Neural cell (in vitro differentiated cells): ENCODE data around the gene GALNT2. TPM values are rescaled to one million over a fixed set of nuclear protein-coding genes. Genes with fewer than 3 reads are reported as not detected.

Experiments
- H2AFZ ChIP-seq: fragments of 200-600, 300-800 bp; sonication (generic), shearing (Covaris generic); 2 replicates; pipeline ENCODE4 v1.6.0; 2014; ENCODE audit warnings: low read depth, mild to moderate bottlenecking, antibody characterized with exemption, low read length, moderate library complexity
- H3F3A ChIP-seq: fragments of 200-600 bp; shearing (Covaris generic); 2 replicates; pipeline ENCODE4 v1.6.1; 2016; ENCODE audit warnings: mild to moderate bottlenecking, moderate library complexity, mixed read lengths, antibody characterized with exemption, low read length; ENCODE audit not compliant: insufficient read depth, poor library complexity, severe bottlenecking
- H3K27ac ChIP-seq: fragments of 200-600, 300-800 bp; sonication (generic), shearing (Covaris generic); 2 replicates; pipeline ENCODE4 v1.5.1; 2014; ENCODE audit warnings: mild to moderate bottlenecking, low read length, moderate library complexity
- H3K27me3 ChIP-seq: fragments of 300-800, 200-600 bp; sonication (generic), shearing (Covaris generic); 2 replicates; pipeline ENCODE4 v1.6.0; 2014; ENCODE audit warnings: mild to moderate bottlenecking, low read depth, low read length, moderate library complexity; ENCODE audit not compliant: insufficient read depth
- H3K36me3 ChIP-seq: fragments of 300-800, 200-600 bp; sonication (generic), shearing (Covaris generic); 2 replicates; pipeline ENCODE4 v1.5.1; 2014; ENCODE audit warnings: mild to moderate bottlenecking, antibody characterized with exemption, low read length, moderate library complexity; ENCODE audit not compliant: insufficient read depth
- H3K4me2 ChIP-seq: fragments of 300-800, 200-600 bp; sonication (generic), shearing (Covaris generic); 2 replicates; pipeline ENCODE4 v1.6.0; 2014; ENCODE audit warnings: mild to moderate bottlenecking, low read length
- H3K4me3 ChIP-seq: fragments of 300-800, 200-600 bp; sonication (generic), shearing (Covaris generic); 2 replicates; pipeline ENCODE4 v1.5.1; 2014; ENCODE audit warnings: mild to moderate bottlenecking, low read length, moderate library complexity
- H3K79me2 ChIP-seq: fragments of 200-600 bp; shearing (Covaris generic); replicated peaks from 2 replicates; pipeline ENCODE4 v1.6.0; 2014; ENCODE audit warnings: mild to moderate bottlenecking, low read length, moderate library complexity; ENCODE audit not compliant: insufficient read depth
- H3K9ac ChIP-seq: fragments of 300-800, 200-600 bp; sonication (generic), shearing (Covaris generic); 2 replicates; pipeline ENCODE4 v1.6.1; 2016; ENCODE audit warnings: mild to moderate bottlenecking, low read length, mixed read lengths
- H3K9me2 ChIP-seq: fragments of 200-600 bp; shearing (Covaris generic); 2 replicates; pipeline ENCODE4 v1.6.1; 2016; ENCODE audit warnings: mild to moderate bottlenecking, low read length, mixed read lengths; ENCODE audit not compliant: insufficient read depth
- H3K9me3 ChIP-seq: fragments of 200-600, 300-800 bp; sonication (generic), shearing (Covaris generic); 2 replicates; pipeline ENCODE4 v1.6.1; 2016; ENCODE audit warnings: mild to moderate bottlenecking, mixed run types, low read length, moderate library complexity, mixed read lengths
- H4K20me1 ChIP-seq: fragments of 200-600 bp; shearing (Covaris generic); 2 replicates; pipeline ENCODE4 v1.6.1; 2016; ENCODE audit warnings: mild to moderate bottlenecking, mixed run types; ENCODE audit not compliant: insufficient read depth
- EP300 ChIP-seq: fragments of 450-650 bp; conservative IDR thresholded peaks from 2 replicates; pipeline ENCODE4 v1.6.1; 2014; ENCODE audit warnings: antibody characterized with exemption, mild to moderate bottlenecking, moderate library complexity; ENCODE audit not compliant: poor library complexity, severe bottlenecking
- EZH2 ChIP-seq: fragments of 200-600, 300-800 bp; shearing (Covaris generic), sonication (generic); IDR thresholded peaks from 2 replicates; pipeline ENCODE4 v1.6.1; 2014; ENCODE audit warnings: antibody characterized with exemption, low read length, borderline replicate concordance, mild to moderate bottlenecking; ENCODE audit not compliant: insufficient read depth, poor library complexity, severe bottlenecking
- MXI1 ChIP-seq: fragments of 450-650 bp; conservative IDR thresholded peaks from 2 replicates; pipeline ENCODE4 v1.6.1; 2014; ENCODE audit warnings: antibody characterized with exemption, mild to moderate bottlenecking; ENCODE audit not compliant: poor library complexity, severe bottlenecking
- POLR2AphosphoS5 ChIP-seq: IDR thresholded peaks from 2 replicates; pipeline ENCODE4 v1.6.1; 2012
- RAD21 ChIP-seq: fragments of 450-650 bp; conservative IDR thresholded peaks from 2 replicates; pipeline ENCODE4 v1.6.1; 2014; ENCODE audit warnings: antibody characterized with exemption, mild to moderate bottlenecking, moderate library complexity
- SMC3 ChIP-seq: fragments of 450-650 bp; conservative IDR thresholded peaks from 2 replicates; pipeline ENCODE4 v1.6.1; 2014; ENCODE audit warnings: antibody characterized with exemption, mild to moderate bottlenecking, moderate library complexity; ENCODE audit not compliant: poor library complexity
- TAF1 ChIP-seq: IDR thresholded peaks from 2 replicates; pipeline ENCODE4 v1.6.1; 2012; ENCODE audit warnings: low read depth
- polyA plus RNA-seq: library from polyadenylated mRNA; depleted of rRNA; stranded (reverse); fragments of >200 nt; gene quantifications from 2 replicates; pipeline ENCODE4 v1.2.3, GENCODE V29; 2014
- TF ChIP-seq, protein P1 (sequence below): IDR thresholded peaks from 2 replicates; pipeline ENCODE4 v1.6.1; 2012; ENCODE audit warnings: borderline replicate concordance
- TF ChIP-seq, protein P2 (sequence below): fragments of 450-650 bp; IDR thresholded peaks from 2 replicates; pipeline ENCODE4 v1.5.1; 2014; ENCODE audit warnings: antibody characterized with exemption, mild to moderate bottlenecking, moderate library complexity; ENCODE audit not compliant: poor library complexity, severe bottlenecking

GALNT2 gene
- polyA plus RNA-seq, 1 donor from 2014 or later: 38.8 TPM

DNA sequence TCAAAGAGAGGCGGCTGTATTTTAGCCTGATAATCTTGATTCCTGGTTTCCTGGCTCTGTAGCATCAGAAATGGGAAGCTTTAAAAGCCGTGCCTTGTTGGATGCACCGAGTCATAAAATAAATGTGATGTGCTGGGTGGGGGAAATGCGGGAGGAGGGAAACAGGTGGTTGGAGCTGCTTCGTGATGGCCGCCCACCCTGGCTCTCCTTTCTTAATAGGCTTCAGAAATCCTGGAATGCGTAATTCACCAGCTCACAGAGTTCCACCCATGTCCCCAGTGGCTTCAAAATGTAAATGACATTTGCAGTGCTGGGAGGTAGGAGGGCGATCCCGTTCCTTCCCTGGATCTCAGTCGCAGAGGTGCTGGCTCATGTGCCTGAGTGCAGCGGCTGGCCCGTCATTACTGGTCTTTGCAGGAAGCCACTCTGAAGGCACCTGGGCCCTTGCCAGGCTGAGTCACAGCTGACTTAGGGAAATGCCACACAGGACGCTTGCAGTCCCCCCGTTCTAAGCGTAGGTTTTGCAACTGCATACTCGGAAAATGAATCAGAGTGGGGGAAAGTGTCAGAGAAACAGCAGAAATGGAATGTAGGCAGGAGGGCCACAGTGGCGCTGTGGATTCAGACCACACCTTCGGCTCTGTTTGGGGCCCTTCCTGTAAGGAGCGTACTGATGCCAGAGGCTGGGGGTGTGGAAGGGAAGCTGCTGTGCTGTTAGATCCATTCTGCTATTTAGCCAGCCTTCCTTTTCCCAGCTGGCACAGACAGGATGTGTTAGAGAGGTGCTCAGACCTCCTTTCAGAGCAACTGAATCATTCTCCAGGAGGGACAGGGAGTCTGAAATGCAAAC, 37.6 kb downstream of the GALNT2 start:
- H3K4me3 ChIP-seq: no peak overlapping the region
- TF ChIP-seq EZH2: no peak
- no peak for TF ChIP-seq TAF1
- TF ChIP-seq SMC3: no peak
- no peak for TF ChIP-seq EP300
- no peak for TF ChIP-seq MXI1
- TF ChIP-seq, protein P1, sequence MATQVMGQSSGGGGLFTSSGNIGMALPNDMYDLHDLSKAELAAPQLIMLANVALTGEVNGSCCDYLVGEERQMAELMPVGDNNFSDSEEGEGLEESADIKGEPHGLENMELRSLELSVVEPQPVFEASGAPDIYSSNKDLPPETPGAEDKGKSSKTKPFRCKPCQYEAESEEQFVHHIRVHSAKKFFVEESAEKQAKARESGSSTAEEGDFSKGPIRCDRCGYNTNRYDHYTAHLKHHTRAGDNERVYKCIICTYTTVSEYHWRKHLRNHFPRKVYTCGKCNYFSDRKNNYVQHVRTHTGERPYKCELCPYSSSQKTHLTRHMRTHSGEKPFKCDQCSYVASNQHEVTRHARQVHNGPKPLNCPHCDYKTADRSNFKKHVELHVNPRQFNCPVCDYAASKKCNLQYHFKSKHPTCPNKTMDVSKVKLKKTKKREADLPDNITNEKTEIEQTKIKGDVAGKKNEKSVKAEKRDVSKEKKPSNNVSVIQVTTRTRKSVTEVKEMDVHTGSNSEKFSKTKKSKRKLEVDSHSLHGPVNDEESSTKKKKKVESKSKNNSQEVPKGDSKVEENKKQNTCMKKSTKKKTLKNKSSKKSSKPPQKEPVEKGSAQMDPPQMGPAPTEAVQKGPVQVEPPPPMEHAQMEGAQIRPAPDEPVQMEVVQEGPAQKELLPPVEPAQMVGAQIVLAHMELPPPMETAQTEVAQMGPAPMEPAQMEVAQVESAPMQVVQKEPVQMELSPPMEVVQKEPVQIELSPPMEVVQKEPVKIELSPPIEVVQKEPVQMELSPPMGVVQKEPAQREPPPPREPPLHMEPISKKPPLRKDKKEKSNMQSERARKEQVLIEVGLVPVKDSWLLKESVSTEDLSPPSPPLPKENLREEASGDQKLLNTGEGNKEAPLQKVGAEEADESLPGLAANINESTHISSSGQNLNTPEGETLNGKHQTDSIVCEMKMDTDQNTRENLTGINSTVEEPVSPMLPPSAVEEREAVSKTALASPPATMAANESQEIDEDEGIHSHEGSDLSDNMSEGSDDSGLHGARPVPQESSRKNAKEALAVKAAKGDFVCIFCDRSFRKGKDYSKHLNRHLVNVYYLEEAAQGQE: no peak
- TF ChIP-seq, protein P2, sequence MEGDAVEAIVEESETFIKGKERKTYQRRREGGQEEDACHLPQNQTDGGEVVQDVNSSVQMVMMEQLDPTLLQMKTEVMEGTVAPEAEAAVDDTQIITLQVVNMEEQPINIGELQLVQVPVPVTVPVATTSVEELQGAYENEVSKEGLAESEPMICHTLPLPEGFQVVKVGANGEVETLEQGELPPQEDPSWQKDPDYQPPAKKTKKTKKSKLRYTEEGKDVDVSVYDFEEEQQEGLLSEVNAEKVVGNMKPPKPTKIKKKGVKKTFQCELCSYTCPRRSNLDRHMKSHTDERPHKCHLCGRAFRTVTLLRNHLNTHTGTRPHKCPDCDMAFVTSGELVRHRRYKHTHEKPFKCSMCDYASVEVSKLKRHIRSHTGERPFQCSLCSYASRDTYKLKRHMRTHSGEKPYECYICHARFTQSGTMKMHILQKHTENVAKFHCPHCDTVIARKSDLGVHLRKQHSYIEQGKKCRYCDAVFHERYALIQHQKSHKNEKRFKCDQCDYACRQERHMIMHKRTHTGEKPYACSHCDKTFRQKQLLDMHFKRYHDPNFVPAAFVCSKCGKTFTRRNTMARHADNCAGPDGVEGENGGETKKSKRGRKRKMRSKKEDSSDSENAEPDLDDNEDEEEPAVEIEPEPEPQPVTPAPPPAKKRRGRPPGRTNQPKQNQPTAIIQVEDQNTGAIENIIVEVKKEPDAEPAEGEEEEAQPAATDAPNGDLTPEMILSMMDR: no peak
- no peak for TF ChIP-seq RAD21
- TF ChIP-seq POLR2AphosphoS5: no peak
- H2AFZ ChIP-seq: no peak overlapping the region
- H3K36me3 ChIP-seq: no peaks in the 10 kb centered on the region
- no peaks in the 10 kb centered on the region for H4K20me1 ChIP-seq
- no peaks in the 10 kb centered on the region for H3K27me3 ChIP-seq
- no peaks in the 10 kb centered on the region for H3F3A ChIP-seq
- H3K27ac ChIP-seq: no peak overlapping the region
- no peaks in the 10 kb centered on the region for H3K9me3 ChIP-seq
- H3K4me2 ChIP-seq: no peak overlapping the region
- H3K79me2 ChIP-seq: peaks cover 14% of the 10 kb centered on the region
- no peak overlapping the region for H3K9ac ChIP-seq
- no peaks in the 10 kb centered on the region for H3K9me2 ChIP-seq

DNA sequence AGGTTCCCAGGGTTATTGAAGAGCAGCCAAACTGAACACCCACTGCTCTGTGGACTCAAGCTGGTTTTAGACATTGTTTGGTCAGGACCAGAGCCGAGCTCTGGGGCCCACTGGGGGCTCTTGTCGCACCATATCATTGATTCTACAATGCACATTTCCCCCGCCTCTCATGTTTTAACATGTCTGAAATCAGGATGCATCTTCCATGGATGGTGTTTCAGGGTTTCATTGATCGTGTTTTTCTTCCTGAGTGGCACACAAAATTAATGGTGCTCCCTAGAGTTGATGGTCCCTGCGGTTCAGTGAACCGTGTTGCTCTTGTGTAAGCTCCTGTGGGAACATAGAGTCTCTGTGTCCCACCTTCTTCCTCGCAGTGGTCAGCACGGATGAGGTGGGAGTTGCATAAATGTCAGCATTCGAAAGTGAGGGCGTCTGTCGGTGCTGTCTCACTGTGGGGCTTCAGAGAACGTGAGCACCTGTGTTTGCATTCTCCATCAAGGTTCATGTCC, 38.3 kb downstream of the GALNT2 start:
- no peak overlapping the region for H3K9ac ChIP-seq
- H3K27ac ChIP-seq: no peak overlapping the region
- H4K20me1 ChIP-seq: no peaks in the 10 kb centered on the region

More for the DNA sequence above, 38.3 kb downstream of the GALNT2 start:
- no peak for TF ChIP-seq POLR2AphosphoS5
- no peak for TF ChIP-seq EZH2
- no peak for TF ChIP-seq TAF1
- TF ChIP-seq, protein P1: no peak
- TF ChIP-seq, protein P2: no peak
- TF ChIP-seq EP300: no peak
- TF ChIP-seq MXI1: no peak
- no peak for TF ChIP-seq RAD21
- TF ChIP-seq SMC3: no peak
- no peaks in the 10 kb centered on the region for H3K36me3 ChIP-seq
- no peaks in the 10 kb centered on the region for H3K27me3 ChIP-seq
- peaks cover 14% of the 10 kb centered on the region for H3K79me2 ChIP-seq
- H3K4me2 ChIP-seq: no peak overlapping the region
- no peak overlapping the region for H3K4me3 ChIP-seq
- H3K9me3 ChIP-seq: no peaks in the 10 kb centered on the region
- no peak overlapping the region for H2AFZ ChIP-seq
- H3K9me2 ChIP-seq: no peaks in the 10 kb centered on the region
- H3F3A ChIP-seq: no peaks in the 10 kb centered on the region
